DOHH2 (cell line): Measurements from ENCODE around the gene SLC5A11.

Source experiments
- H3F3A ChIP-seq: fragments of 200-600 bp; sonication (generic), shearing (Covaris generic); 2 replicates; pipeline ENCODE4 v1.6.0; 2016; ENCODE audit warnings: antibody characterized with exemption, mild to moderate bottlenecking; ENCODE audit not compliant: control insufficient read depth, insufficient read depth
- H3K27ac ChIP-seq: fragments of 200-600 bp; sonication (generic); 2 replicates; pipeline ENCODE4 v1.5.1; 2014; ENCODE audit warnings: low read depth, mild to moderate bottlenecking, low read length, moderate library complexity
- H3K27me3 ChIP-seq: fragments of 200-600 bp; sonication (generic); 2 replicates; pipeline ENCODE4 v1.6.1; 2014; ENCODE audit warnings: mild to moderate bottlenecking, low read length, mixed read lengths; ENCODE audit not compliant: control insufficient read depth
- H3K36me3 ChIP-seq: fragments of 200-600 bp; sonication (generic); 2 replicates; pipeline ENCODE4 v1.6.1; 2014; ENCODE audit warnings: mild to moderate bottlenecking, low read length, moderate library complexity, mixed read lengths; ENCODE audit not compliant: control insufficient read depth
- H3K4me1 ChIP-seq: fragments of 200-600 bp; sonication (generic); 2 replicates; pipeline ENCODE4 v1.6.1; 2014; ENCODE audit warnings: mild to moderate bottlenecking, low read length, mixed read lengths; ENCODE audit not compliant: control insufficient read depth
- H3K4me2 ChIP-seq: fragments of 200-600 bp; sonication (generic); 2 replicates; pipeline ENCODE4 v1.6.0; 2014; ENCODE audit warnings: mild to moderate bottlenecking, low read length, moderate library complexity
- H3K4me3 ChIP-seq: fragments of 200-600 bp; sonication (generic); 2 replicates; pipeline ENCODE4 v1.5.1; 2014; ENCODE audit warnings: mild to moderate bottlenecking, low read length, mixed read lengths
- H3K79me2 ChIP-seq: fragments of 200-600 bp; sonication (generic); 2 replicates; pipeline ENCODE4 v1.6.1; 2014; ENCODE audit warnings: mild to moderate bottlenecking, low read length, mixed read lengths; ENCODE audit not compliant: control insufficient read depth
- H3K9me2 ChIP-seq: fragments of 200-600 bp; sonication (generic); replicated peaks from 2 replicates; pipeline ENCODE4 v1.6.1; 2014; ENCODE audit warnings: mild to moderate bottlenecking, low read length, mixed read lengths; ENCODE audit not compliant: control insufficient read depth
- H3K9me3 ChIP-seq: fragments of 200-600 bp; sonication (generic); 2 replicates; pipeline ENCODE4 v1.6.1; 2014; ENCODE audit warnings: antibody characterized with exemption, low read length, mixed read lengths; ENCODE audit not compliant: control insufficient read depth, insufficient read depth
- H4K20me1 ChIP-seq: fragments of 200-600 bp; sonication (generic); 2 replicates; pipeline ENCODE4 v1.6.0; 2014; ENCODE audit warnings: low read depth, mild to moderate bottlenecking, antibody characterized with exemption, low read length, moderate library complexity; ENCODE audit not compliant: control insufficient read depth, insufficient read depth
- CTCF ChIP-seq: fragments of 200-600 bp; sonication (generic); IDR thresholded peaks from one replicate; pipeline ENCODE4 v1.5.1; 2014; ENCODE audit warnings: antibody characterized with exemption, mild to moderate bottlenecking, low read depth, low read length; ENCODE audit not compliant: poor library complexity, severe bottlenecking
- EZH2phosphoT487 ChIP-seq: fragments of 200-600 bp; sonication (generic); IDR thresholded peaks from 2 replicates; pipeline ENCODE4 v1.6.1; 2017; ENCODE audit warnings: borderline replicate concordance, mild to moderate bottlenecking, antibody characterized with exemption, low read length, moderate library complexity, mixed read lengths

SLC5A11 gene

GRCh38 chr16:24936151-24936550 is 90.4 kb downstream of the SLC5A11 start:
- H3K9me2 ChIP-seq, result no peaks in the 10 kb centered on the region
- H3K36me3 ChIP-seq, result no peaks in the 10 kb centered on the region
- no peak for TF ChIP-seq EZH2phosphoT487
- no peak overlapping the region for H3K4me3 ChIP-seq
- no peaks in the 10 kb centered on the region for H3K9me3 ChIP-seq
- H3K4me2 ChIP-seq, result no peak overlapping the region
- H3K27ac ChIP-seq, result no peak overlapping the region
- H3K4me1 ChIP-seq, result no peaks in the 10 kb centered on the region
- H3F3A ChIP-seq, result no peaks in the 10 kb centered on the region
- H4K20me1 ChIP-seq, result no peaks in the 10 kb centered on the region
- H3K27me3 ChIP-seq, result no peaks in the 10 kb centered on the region
- H3K79me2 ChIP-seq, result no peaks in the 10 kb centered on the region

GRCh38 chr16:24939224-24939623 is 93.5 kb downstream of the SLC5A11 start:
- no peaks in the 10 kb centered on the region for H3K9me3 ChIP-seq
- TF ChIP-seq CTCF (no peak), EZH2phosphoT487 (no peak)
- H3K27me3 ChIP-seq, result no peaks in the 10 kb centered on the region
- H3K36me3 ChIP-seq, result no peaks in the 10 kb centered on the region
- no peak overlapping the region for H3K27ac ChIP-seq
- no peaks in the 10 kb centered on the region for H4K20me1 ChIP-seq
- H3K4me2 ChIP-seq, result no peak overlapping the region
- H3K4me1 ChIP-seq, result no peaks in the 10 kb centered on the region
- H3K79me2 ChIP-seq, result no peaks in the 10 kb centered on the region
- no peaks in the 10 kb centered on the region for H3F3A ChIP-seq
- H3K4me3 ChIP-seq, result no peak overlapping the region
- no peaks in the 10 kb centered on the region for H3K9me2 ChIP-seq

GRCh38 chr16:24939738-24940137 is 94.0 kb downstream of the SLC5A11 start:
- Histone ChIP-seq H3K27ac (no peak overlapping the region), H3K36me3 (no peaks in the 10 kb centered on the region), H3K4me3 (no peak overlapping the region), H4K20me1 (no peaks in the 10 kb centered on the region), H3K4me2 (no peak overlapping the region), H3K4me1 (no peaks in the 10 kb centered on the region), H3K9me3 (no peaks in the 10 kb centered on the region), H3K27me3 (no peaks in the 10 kb centered on the region), H3K79me2 (no peaks in the 10 kb centered on the region), H3F3A (no peaks in the 10 kb centered on the region), H3K9me2 (no peaks in the 10 kb centered on the region)
- TF ChIP-seq EZH2phosphoT487 (no peak), CTCF (no peak)

GRCh38 chr16:24943471-24943870 is 97.7 kb downstream of the SLC5A11 start:
- no peak overlapping the region for H3K27ac ChIP-seq
- no peaks in the 10 kb centered on the region for H3F3A ChIP-seq
- no peaks in the 10 kb centered on the region for H3K79me2 ChIP-seq
- no peaks in the 10 kb centered on the region for H4K20me1 ChIP-seq
- no peak overlapping the region for H3K4me3 ChIP-seq
- H3K4me2 ChIP-seq, result no peak overlapping the region
- no peaks in the 10 kb centered on the region for H3K9me3 ChIP-seq
- no peaks in the 10 kb centered on the region for H3K27me3 ChIP-seq
- H3K36me3 ChIP-seq, result no peaks in the 10 kb centered on the region
- no peak for TF ChIP-seq CTCF
- no peak for TF ChIP-seq EZH2phosphoT487
- no peaks in the 10 kb centered on the region for H3K9me2 ChIP-seq
- H3K4me1 ChIP-seq, result no peaks in the 10 kb centered on the region
